ENCODE measurements around the gene PI4K2A. TPM values are rescaled to one million over a fixed set of nuclear protein-coding genes. Genes with fewer than 3 reads are reported as not detected.
"Not testable (repeated sequence)": the region's sequence is repeated elsewhere in the genome, so short reads cannot be mapped to it uniquely, and the experiment has no call there.

Gene PI4K2A
- total RNA-seq, 2 donors from 2014 or later: 18.0 to 22.9 TPM

DNA sequence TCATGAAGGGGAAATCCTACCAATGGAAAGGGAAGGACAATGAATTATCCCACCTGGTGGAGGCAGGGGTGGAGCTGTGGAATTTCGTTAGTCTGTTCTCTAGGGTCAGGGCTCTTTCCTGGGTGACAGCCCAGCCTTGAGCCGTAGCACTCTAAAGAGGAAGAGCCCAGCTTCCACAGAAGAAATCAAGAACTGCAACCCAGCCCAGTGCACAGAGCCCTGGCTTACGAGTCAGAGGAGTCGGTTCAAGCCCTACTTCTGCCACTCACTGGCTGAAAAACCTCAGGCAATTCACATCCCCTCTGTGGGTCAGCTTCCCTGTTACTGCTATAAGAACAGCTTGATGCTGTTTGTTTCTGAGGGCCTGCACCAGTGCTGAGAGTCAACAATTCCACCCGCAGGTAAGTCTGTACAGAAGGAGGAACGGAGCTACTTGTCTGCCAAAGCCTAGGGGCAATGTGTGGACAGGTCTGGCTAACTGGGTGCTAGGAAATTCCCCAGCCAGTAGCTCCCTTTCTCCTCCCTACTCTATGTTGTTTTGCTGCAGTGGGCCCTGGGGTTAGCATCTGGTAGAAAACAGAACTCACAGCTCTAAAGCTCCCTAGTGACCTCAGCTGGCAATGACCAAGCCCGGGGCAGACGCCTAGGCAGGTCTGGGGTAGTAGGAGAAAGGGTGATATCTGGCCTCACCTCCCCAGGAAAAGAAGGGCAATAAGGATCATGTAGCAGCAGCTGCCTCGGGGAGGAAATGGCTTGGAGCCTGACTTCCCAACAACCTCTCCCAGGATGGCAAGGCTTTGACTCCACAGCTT lies 43.3 kb downstream of the PI4K2A start:
- peak overlapping the region; percentile 39 to 78 for H3K27ac ChIP-seq
- no peak for DNase-seq (ENCODE audit: low spot score)
- H3K9me3 ChIP-seq: no peaks in the 10 kb centered on the region
- TF ChIP-seq, protein P1, sequence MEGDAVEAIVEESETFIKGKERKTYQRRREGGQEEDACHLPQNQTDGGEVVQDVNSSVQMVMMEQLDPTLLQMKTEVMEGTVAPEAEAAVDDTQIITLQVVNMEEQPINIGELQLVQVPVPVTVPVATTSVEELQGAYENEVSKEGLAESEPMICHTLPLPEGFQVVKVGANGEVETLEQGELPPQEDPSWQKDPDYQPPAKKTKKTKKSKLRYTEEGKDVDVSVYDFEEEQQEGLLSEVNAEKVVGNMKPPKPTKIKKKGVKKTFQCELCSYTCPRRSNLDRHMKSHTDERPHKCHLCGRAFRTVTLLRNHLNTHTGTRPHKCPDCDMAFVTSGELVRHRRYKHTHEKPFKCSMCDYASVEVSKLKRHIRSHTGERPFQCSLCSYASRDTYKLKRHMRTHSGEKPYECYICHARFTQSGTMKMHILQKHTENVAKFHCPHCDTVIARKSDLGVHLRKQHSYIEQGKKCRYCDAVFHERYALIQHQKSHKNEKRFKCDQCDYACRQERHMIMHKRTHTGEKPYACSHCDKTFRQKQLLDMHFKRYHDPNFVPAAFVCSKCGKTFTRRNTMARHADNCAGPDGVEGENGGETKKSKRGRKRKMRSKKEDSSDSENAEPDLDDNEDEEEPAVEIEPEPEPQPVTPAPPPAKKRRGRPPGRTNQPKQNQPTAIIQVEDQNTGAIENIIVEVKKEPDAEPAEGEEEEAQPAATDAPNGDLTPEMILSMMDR (IDR thresholded peaks at IDR 0.05): no peak
- H3K27me3 ChIP-seq (replicated peaks; ENCODE audit: insufficient read depth): no peaks in the 10 kb centered on the region
- H3K4me1 ChIP-seq (ENCODE audit: control insufficient read depth in 1 of 2, low read depth in 2 of 2): peaks cover 49 to 57% of the 10 kb centered on the region in 2 donors
- no peak for ATAC-seq (ENCODE audit: insufficient number of reproducible peaks, low FRiP score, low read depth)
- H3K4me3 ChIP-seq: peak overlapping the region; percentile 82
- H3K36me3 ChIP-seq: peaks cover 8% of the 10 kb centered on the region

DNA sequence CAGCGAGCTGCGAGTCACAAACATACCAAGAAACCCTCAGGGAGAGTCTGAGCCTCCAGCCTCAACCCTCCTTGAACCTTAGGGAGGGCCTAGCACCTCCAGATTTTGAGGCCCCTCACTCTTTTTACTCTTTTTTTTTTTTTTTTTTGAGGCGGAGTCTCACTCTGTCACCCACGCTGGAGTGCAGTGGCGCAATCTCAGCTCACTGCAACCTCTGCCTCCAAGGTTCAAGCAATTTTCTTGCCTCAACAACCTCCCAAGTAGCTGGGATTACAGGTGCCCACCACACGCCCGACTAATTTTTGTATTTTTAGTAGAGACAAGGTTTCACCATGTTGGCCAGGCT lies 43.9 kb downstream of the PI4K2A start:
- not testable (repeated sequence) for H3K27me3 ChIP-seq (replicated peaks; ENCODE audit: insufficient read depth); H3K36me3 ChIP-seq; DNase-seq (ENCODE audit: low spot score); H3K9me3 ChIP-seq; ATAC-seq (ENCODE audit: insufficient number of reproducible peaks, low FRiP score, low read depth)
- Histone ChIP-seq H3K27ac (peak overlapping the region; percentile 39 to 78), H3K4me1 (ENCODE audit: control insufficient read depth in 1 of 2, low read depth in 2 of 2) (peaks cover 49 to 60% of the 10 kb centered on the region in 2 donors), H3K4me3 (peak overlapping the region; percentile 82)

DNA sequence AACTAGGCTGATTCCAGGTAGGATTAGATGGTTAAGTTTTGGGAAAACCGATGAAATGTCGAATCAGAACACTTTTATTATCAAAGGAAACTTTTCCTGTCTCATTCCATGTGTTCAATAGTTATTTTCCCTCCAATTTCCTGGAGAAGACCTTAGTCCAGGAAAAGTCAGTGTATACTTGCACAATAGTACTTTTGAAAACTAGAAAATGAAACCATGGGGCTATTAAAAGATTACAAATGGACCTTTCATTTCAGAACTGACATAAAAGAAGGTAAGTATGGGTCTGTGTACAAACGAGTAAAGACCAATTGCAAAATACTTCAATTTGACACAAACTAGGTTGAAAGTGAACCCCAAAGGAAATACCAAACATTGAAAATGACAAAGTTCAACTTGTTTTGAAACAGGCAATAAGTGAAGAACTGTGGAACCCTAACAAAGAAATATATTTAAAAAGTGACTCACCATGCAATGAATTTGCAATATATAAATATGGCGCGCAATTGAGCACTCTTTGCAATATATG lies 44.5 kb downstream of the PI4K2A start:
- Histone ChIP-seq H3K27ac (peak overlapping the region; percentile 78 to 89), H3K27me3 (replicated peaks; ENCODE audit: insufficient read depth) (no peaks in the 10 kb centered on the region), H3K36me3 (no peaks in the 10 kb centered on the region), H3K4me1 (ENCODE audit: control insufficient read depth in 1 of 2, low read depth in 2 of 2) (peaks cover 49 to 60% of the 10 kb centered on the region in 2 donors), H3K4me3 (peak overlapping the region; percentile 82), H3K9me3 (no peaks in the 10 kb centered on the region)
- TF ChIP-seq, protein P1 (IDR thresholded peaks at IDR 0.05): no peak
- no peak for DNase-seq (ENCODE audit: low spot score)
- ATAC-seq (ENCODE audit: insufficient number of reproducible peaks, low FRiP score, low read depth): no peak

DNA sequence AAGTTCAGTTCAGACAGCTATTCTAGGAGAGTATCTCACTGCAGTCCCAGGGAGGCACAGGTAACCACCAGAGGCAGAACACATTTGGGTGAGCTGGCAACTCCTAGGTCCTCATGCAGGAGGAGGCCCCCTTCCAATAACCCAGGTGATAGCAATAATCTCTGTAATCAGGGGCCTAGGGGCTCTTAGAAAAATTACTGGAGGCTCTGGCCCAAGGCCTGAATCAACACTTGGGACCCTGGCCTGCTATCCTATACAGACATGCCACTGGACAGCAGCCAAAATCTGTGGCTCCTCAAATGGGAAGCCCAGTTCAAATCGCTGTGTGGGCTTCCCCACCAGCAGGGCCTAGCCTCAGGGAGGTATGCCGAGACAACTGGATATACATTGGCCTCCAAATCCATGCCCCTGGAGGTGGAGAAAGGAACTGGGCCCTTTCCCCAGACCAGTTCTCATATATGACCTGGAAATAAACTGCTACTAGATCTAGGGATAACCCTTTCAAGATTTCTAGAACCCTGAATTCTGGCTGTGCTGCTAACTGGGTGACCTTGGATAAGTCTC lies 45.0 kb downstream of the PI4K2A start:
- DNase-seq (ENCODE audit: low spot score) (no peak), ATAC-seq (ENCODE audit: insufficient number of reproducible peaks, low FRiP score, low read depth) (no peak)
- Histone ChIP-seq H3K9me3 (no peaks in the 10 kb centered on the region), H3K27ac (peak overlapping the region; percentile 78 to 89), H3K36me3 (no peaks in the 10 kb centered on the region), H3K4me3 (peak overlapping the region; percentile 82), H3K27me3 (replicated peaks; ENCODE audit: insufficient read depth) (no peaks in the 10 kb centered on the region), H3K4me1 (ENCODE audit: control insufficient read depth in 1 of 2, low read depth in 2 of 2) (peaks cover 49 to 60% of the 10 kb centered on the region in 2 donors)
- TF ChIP-seq, protein P1 (IDR thresholded peaks at IDR 0.05): peak; percentile 33

DNA sequence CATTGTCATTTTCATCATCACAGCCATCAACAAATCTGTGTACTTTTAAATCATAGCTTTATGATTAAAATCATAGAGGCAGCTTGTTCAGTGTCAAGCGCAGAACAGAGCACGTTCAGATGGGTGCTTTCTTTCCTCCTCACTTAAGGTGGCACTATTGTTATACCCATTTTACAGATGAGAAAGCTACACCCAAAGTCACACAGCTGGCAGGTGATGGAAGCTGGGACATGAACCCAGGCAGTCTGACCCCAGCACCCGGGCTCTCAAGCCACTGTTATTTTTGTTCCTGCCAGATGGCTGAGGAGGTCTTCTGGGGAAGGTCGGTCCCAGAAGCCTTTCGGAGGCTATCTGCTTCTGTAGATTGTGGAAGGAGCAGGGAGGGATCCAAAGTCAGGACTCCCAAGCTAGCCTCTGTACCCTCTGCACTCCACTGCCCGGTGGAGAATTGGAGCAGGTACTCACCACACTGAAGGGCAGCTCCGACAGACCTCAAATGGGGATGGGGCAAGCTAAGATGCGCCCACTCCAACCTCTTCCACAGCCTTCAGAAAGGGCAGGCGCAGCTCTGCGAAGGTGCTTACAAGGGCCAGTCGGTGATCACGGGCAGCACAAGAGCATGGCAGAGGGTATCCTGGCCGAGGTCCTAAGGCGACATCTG lies 46.0 kb downstream of the PI4K2A start:
- no peak for DNase-seq (ENCODE audit: low spot score)
- H3K4me1 ChIP-seq (ENCODE audit: control insufficient read depth in 1 of 2, low read depth in 2 of 2): peaks cover 49 to 60% of the 10 kb centered on the region in 2 donors
- H3K27ac ChIP-seq: peak overlapping the region; percentile 78 to 89

More for the DNA sequence above, 46.0 kb downstream of the PI4K2A start:
- H3K27me3 ChIP-seq (replicated peaks; ENCODE audit: insufficient read depth): no peaks in the 10 kb centered on the region
- peak overlapping the region; percentile 82 for H3K4me3 ChIP-seq
- no peak for ATAC-seq (ENCODE audit: insufficient number of reproducible peaks, low FRiP score, low read depth)
- H3K9me3 ChIP-seq: no peaks in the 10 kb centered on the region
- H3K36me3 ChIP-seq: no peaks in the 10 kb centered on the region
- TF ChIP-seq, protein P1 (IDR thresholded peaks at IDR 0.05): no peak
